GM19438 (cell line): ENCODE results near the gene KLHL17.
"Not testable (repeated sequence)": the region's sequence is repeated elsewhere in the genome, so short reads cannot be mapped to it uniquely, and the experiment has no call there.

Experiments used
- ATAC-seq: cut with Tn5 transposase; IDR thresholded peaks from one replicate; pipeline ENCODE4 v1.9.1; 2021; ENCODE audit warnings: low read depth; ENCODE audit not compliant: unreplicated experiment

The KLHL17 gene

DNA sequence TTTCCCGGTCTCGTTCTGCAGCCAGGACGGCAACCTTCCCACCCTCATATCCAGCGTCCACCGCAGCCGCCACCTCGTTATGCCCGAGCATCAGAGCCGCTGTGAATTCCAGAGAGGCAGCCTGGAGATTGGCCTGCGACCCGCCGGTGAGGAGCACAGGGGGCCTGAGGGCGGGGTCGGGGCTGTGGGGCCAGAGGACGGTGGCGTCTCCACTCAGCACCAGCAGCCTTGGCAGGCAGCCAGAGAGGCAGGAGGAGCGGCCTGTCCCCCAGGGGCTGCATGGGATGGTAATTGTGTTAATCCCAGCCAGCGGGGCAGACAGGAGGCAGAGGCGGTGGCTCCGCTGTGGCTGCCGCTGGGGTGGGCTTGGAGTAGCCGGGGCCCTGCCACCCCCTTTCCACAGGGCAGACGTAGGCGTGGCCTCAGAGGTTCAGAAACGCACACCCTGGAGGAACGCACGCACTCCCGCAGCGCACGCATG lies 24.6 kb upstream of the KLHL17 start:
- ATAC-seq: no peak

DNA sequence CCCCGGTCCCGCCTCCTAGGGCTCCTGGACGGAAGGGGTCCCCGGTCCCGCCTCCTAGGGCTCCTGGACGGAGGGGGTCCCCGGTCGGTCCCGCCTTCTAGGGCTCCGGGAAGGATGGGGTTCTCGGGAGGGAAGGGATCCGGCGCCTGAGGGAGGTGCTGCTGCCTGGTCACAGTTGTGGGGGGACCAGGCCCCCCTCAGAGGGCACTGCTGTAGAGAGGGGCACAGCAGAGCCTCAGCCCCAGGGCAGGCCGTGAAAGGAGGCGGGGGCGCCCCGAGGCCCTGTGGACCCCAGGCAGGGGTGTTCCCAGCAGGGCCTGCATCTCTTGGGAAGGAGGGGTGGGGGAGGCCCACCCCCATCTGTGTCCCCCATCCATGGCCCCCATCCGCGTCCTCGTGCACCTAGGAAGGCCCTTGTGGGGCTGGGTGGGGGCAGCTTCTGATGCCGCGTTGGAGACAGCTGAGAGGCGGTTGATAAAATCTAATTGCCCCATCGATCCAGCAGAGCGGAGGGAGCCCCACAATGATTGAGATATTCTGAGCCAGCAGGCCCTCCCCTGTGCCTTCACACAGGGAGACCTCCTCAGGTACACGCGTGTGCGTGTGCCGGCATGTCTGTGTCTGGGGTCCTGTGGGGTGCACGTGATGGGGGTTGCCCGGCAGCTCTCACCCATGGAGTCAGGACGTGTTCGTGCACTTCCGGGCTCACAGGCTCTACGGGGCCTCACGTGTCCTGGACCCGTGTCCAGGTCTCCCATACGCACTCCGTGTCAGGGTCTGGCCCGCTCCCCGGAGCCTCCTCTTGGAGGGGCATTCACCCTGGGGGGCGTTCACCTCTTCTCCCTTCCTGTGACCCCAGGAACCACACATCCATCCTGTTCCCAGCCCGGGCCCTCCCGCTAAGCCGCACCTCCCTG lies 23.8 kb upstream of the KLHL17 start:
- ATAC-seq: no peak

DNA sequence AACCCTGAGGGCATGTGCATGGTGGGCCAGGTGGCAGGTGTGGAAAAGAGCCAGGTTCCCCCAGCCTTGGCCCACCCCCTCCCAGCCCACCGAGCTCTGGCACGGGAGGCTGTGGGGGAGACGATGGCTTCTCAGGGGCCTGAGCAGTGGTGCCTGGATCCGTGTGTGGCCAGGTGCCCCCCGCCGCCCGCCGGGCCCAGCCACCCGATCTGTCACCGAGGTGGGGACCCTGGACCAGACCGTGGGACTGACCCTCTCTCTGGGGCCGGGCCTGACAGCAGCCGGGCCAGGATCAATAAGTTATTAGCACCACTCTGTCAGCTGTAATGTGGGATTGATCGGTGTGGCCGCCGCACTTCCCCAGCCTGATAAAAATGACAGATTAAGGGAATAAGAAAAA lies 22.9 kb upstream of the KLHL17 start:
- no peak for ATAC-seq

DNA sequence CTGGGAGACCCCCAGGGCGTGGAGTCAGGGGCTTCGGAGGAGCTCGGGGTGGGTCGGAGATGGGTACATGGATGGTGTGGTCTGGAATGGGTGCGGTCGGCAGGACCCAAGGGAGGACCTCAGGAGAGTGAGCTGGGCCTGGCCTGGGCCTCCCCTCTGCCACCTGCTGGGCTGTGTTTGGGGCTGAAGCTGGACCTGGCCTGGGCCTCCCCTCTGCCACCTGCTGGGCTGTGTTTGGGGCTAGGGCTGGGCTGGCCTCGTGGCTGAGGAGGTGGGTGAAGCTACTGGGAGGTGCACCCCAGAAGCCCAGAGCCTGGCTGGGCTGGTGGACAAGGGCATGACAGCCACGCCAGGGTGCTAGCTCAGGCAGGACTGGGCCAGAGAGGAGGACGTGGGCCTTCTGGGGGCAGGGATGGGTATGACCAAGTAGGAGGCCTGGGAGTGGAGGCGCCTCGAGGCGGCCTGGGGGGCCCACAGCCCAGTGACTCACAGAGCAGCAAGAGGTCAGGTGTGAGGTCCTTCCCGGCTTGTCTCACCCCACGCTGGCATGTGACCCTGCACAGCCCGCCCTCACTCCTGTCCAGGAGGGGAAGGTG lies 22.2 kb upstream of the KLHL17 start:
- ATAC-seq: no peak

DNA sequence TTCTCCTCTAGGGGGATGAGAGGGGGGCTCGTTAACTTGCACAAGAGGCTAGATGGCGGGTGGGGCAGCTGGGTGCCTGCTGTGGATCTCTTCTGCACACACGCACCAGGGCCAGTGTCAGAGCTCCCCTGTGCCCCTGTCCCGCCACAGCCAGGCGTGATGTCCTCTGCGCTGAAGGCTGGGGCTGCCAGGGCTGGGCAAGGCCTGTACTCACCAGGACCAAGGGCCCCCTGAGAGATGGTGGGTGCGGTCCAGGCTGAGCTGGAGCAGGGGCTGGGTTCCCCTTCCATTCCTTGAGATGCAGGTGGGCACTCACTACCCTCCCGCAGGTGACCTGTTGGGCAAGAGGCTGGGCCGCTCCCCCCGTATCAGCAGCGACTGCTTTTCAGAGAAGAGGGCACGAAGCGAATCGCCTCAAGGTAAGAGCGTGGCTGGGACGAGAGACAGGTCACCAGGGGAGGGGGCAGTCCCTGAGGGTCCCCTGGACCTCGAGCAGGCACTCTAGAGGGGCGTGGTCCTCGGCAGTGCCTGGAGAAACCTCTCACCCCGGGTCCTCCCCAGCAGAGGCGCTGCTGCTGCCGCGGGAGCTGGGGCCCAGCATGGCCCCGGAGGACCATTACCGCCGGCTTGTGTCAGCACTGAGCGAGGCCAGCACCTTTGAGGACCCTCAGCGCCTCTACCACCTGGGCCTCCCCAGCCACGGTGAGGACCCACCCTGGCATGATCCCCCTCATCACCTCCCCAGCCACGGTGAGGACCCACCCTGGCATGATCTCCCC lies 21.5 kb upstream of the KLHL17 start:
- no peak for ATAC-seq

DNA sequence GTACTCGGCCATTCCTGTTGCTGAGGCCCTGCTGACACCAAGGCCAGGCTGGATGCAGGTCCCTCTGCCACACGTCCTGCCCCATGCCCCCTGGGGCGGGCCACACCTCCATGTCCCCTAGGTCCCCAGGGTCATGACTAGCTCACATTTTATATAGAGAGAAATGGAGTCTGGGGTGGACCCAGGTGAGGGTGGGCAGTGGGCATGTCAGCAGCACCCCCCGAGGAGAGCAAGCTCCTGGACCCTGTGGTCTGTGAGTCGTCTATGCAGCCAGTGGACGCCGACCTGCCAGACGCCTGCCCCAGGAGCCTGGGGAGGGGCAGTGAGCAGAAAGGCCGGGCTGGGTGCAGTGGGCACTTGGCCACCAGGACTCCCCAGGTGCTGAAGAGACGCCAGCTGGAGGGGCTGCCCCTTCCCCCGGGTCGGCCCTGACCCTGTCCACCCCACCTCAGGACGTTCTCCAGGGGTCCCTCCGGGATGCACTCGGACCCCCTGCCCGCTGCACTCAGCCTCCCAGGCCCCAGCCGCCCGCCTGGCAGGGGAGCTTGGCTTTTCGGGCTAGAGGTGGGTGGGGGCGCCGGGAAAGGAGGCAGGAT lies 20.8 kb upstream of the KLHL17 start:
- no peak for ATAC-seq

DNA sequence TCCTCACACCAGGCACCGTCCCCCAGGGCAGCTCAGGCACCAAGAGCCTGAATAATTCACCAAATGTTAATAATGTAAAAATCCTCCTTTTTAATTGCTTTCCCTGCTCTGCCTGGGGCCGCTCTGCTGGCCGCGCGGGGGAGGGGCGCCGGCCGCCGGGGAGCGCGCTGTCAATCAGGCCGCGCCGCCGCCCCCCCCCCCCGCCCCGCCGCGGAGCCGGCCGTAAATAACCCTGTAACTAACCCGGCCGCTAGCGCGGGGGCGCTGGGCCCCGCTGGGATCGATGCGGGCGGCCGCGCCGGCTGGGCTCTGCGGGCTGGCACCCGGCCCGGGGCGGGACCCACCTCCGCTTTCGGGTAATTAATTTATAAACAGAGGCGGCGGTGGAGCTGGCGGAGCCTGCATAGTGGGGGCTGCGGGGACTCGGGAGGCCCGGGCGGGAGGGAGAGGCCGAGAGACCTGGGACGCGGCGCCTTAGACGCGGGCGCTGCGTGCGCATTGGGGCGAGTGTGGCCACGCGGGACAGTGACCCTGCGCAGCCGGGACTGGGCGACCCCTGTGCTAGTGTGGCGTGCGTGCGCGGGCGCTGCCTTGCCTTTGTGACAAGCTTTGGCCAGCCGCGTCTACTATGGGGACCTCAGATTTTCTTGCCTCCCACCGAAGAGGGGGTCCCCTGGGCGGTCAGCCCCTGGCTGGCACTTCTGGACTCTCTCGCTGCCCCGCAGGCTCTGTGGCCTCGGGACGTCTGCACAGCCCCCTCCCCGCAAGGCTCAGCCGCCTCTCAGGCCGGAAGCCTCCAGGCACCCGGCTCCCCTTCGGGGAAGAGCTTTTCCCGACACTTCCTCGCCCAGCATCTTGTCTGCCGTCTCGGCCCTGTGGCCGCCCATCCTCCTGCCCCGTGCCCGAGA lies 20.0 kb upstream of the KLHL17 start:
- no peak for ATAC-seq

DNA sequence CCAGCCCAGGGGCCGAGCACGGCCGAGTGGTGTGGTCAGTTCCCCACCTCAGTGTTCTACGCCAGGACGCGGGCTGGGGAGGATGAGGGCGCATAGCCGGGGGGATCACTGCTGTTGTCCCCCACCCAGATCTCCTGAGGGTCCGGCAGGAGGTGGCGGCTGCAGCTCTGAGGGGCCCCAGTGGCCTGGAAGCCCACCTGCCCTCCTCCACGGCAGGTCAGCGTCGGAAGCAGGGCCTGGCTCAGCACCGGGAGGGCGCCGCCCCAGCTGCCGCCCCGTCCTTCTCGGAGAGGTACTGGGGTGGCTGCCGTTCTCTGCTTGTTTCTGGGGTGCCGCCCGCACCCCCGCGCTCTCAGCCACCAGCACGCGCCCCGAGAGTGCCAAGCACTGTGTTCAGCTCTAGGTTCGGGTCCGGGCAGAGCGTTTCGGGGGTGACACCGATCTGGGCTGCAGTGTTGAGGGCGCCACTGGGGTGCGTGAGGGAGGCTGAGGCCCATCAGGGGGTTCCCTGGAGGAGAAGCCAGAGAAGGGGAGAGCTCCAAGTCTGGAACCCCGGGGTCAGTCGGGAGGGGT lies 19.3 kb upstream of the KLHL17 start:
- no peak for ATAC-seq

DNA sequence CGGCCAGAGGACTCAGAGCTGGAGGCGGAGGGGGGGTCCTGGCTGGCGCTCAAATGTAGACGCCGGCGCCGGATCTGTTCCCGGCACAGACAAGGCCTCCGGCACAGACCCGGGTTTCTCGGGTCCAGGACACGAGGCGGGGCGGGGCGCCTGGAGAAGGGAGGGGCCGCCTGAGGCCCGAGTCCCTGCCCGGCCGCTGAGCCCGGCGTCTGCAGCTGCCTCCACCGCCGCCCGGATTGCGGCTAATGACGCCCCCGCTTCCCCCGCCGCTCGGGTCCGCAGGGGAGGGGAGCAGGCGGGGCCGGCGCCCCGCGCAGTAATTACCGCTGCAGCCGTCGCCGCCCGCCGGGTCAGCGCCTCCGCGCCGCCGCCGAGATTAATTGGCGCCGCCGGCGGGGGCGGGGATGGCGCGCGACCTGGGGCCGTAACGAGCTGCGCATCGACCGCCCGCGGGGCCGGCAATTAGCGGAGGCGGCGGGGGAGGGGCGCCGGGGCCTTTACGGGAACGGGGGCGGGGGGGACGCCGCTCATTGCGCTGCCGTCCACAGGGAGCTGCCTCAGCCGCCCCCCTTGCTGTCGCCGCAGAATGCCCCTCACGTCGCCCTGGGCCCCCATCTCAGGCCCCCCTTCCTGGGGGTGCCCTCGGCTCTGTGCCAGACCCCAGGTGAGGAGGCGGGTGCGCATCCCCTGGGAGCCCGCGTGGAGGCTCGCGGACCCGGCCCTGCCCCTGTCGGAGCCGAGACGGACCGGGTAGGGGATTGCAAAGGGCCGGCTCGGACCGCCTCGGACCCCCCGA lies 18.6 kb upstream of the KLHL17 start:
- no peak for ATAC-seq

DNA sequence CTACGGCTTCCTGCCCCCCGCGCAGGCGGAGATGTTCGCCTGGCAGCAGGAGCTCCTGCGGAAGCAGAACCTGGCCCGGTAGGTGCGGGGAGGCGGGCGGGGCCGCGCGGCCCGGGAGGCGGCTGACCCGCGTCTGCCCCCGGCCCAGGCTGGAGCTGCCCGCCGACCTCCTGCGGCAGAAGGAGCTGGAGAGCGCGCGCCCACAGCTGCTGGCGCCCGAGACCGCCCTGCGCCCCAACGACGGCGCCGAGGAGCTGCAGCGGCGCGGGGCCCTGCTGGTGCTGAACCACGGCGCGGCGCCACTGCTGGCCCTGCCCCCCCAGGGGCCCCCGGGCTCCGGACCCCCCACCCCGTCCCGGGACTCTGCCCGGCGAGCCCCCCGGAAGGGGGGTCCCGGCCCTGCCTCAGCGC lies 18.0 kb upstream of the KLHL17 start:
- no peak for ATAC-seq

DNA sequence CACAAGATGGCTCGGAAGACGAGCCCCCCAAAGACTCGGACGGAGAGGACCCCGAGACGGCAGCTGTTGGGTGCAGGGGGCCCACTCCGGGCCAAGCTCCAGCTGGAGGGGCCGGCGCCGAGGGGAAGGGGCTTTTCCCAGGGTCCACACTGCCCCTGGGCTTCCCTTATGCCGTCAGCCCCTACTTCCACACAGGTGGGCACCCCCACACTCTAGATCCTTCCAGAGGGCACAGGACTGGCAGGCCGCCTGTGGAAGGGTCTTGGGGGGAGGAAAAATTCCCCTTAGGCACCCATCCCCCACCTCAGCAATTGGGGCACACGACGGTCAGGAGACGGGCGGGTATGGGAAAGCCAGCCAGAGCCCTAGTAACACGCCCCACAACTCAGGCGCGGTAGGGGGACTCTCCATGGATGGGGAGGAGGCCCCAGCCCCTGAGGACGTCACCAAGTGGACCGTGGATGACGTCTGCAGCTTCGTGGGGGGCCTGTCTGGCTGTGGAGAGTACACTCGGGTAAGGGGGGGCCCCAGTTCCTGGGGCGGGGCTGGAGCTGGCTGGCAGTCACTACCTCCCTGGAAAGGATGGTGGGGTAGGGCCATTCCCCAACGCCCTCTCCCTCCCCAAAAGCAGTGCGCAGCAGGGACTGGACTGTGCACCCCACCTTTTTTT lies 17.4 kb upstream of the KLHL17 start:
- ATAC-seq: no peak

DNA sequence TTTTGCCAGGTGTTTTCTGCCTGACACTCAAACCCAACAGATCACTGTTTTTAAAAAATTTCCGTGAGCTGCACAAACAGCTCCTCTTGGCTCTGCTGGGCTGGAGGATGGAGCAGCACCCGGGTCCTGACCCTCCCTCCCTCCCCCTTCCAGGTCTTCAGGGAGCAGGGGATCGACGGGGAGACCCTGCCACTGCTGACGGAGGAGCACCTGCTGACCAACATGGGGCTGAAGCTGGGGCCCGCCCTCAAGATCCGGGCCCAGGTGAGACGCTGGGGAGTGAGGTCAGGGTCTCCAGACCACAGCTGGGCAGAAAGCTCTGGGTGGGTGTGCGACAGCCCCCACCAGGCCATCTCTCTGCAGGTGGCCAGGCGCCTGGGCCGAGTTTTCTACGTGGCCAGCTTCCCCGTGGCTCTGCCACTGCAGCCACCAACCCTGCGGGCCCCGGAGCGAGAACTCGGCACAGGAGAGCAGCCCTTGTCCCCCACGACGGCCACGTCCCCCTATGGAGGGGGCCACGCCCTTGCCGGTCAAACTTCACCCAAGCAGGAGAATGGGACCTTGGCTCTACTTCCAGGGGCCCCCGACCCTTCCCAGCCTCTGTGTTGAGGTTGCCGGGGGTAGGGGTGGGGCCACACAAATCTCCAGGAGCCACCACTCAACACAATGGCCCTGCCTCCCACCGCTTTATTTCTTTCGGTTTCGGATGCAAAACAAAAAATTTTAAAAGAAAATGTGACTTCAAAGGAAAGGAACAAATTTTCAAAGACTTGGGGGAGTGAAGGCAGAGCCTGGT lies 16.6 kb upstream of the KLHL17 start:
- no peak for ATAC-seq

DNA sequence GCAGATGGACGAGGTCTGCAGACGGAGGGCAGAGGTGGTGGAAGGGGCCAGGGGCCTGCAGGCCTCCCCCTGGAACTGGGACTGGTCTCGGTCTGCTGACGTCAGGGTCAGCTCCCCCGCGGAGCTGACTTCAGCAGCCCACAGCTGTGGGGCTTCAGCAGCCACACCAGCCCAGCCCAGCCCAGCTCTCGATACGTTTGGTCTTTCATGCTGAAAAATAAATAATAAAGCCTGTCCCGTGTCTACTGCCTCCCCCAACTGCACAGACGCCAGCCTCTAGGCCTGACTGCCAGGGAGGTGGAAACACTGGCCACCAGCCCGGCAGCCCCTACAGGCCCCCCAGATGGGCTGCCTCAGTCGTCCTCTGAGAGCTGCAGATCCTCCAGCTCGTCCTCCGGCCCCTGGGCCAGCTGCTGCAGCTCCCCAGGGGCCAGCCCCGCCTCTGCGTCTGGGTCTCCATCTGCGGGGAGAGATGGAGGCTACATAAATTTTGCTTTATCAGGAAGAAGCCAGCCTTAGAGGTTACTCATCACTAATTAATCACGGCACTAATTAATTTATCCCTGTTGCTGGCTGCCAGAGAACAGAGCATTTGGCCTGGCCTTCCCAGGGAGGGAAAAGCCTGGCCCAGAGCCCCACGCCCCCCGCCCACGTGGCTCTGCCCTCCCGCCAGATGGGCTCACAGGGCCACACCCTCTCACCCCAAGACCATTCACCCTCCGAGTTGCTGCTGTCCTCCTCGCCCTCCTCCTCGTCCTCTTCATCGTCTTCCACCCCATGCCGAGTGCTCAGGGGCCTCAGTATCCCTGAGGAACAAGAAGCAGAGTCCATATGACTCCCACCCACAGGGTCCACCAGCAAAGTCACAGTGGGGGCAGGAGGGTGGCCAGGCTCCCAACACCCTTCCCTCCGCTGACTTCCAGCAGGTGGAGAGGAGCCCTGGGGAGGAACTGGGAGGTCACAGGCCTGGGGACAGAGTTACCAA lies 15.8 kb upstream of the KLHL17 start:
- no peak for ATAC-seq

DNA sequence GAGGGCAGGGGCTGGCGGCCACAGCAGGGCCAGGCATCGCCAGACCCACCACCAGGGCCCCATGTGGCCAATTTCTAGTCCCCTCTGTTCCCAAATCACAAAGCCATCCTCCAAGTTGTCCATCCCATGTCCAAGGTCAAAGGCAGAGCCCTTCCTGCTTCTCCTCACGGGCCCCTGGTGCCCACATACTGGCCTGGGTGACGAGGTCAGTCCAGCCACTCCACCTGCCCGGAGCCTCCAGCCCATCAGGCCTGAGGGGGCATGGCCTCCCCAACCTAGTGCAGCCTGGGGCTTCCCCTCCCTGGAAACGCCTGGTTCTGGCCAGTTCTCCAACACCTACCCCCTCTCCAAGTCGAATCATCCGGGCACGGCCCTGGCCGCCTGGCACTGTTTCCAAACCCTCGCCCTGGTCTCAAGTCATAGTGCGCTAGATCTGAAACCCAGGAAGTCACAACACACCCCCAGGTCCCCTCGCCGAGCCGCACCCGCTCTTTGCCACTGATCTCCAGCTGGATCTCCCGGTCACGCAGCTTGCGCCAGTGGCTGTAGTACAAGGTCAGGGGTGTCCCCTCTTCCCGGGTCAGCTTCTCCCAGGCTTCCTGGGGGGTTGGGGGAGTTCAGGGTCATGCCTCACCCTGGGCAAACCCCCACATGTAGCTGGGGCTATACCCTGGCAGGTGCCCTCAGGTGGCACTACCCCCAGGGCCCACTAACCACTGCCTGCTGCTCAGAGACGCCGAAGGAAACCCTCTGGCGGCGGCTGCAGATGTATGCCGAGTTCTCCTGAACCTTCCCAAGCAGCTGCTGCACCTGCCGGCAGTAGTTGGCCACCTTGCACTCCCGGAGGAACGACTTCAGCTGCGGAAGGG lies 14.5 kb upstream of the KLHL17 start:
- ATAC-seq: no peak

DNA sequence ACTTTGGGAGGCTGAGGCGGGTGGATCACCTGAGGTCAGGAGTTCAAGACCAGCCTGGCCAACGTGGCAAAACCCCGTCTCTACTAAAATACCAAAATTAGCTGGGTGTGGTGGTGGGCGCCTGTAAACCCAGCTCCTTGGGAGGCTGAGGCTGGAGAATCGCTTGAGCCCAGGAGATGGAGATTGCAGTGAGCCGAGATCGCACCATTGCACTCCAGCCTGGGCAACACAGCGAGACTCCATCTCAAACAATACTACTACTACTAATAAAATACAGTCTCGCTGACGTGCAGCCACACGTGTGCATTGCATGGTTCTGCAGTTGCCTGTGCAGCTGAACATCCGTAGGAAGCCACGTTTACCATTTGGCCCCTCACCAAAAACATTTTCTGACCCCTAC lies 13.6 kb upstream of the KLHL17 start:
- not testable (repeated sequence) for ATAC-seq
